Measurements from ENCODE around the gene CHRD. TPM values are rescaled to one million over a fixed set of nuclear protein-coding genes. Genes with fewer than 3 reads are reported as not detected.

CHRD gene
- total and polyA plus RNA-seq, 10 of the 15 experiments (the other 5 are each of a cell fraction or from before 2014, with no cell fraction given), result not detected

GRCh38 chr3:184352897-184353545 lies 26.8 kb upstream of the CHRD start:
- TF ChIP-seq FOXM1 (IDR thresholded peaks at IDR 0.05; ENCODE audit: low read depth, low read length), result no peak
- no peak for TF ChIP-seq IRF5 (IDR thresholded peaks at IDR 0.05; ENCODE audit: borderline replicate concordance)
- no peak for TF ChIP-seq PRDM15 (CRISPR knock-in tag; IDR thresholded peaks at IDR 0.05)
- no peak for TF ChIP-seq ZNF687 (IDR thresholded peaks at IDR 0.05)
- TF ChIP-seq ZNF622 (IDR thresholded peaks at IDR 0.05), result no peak
- TF ChIP-seq, protein P1, sequence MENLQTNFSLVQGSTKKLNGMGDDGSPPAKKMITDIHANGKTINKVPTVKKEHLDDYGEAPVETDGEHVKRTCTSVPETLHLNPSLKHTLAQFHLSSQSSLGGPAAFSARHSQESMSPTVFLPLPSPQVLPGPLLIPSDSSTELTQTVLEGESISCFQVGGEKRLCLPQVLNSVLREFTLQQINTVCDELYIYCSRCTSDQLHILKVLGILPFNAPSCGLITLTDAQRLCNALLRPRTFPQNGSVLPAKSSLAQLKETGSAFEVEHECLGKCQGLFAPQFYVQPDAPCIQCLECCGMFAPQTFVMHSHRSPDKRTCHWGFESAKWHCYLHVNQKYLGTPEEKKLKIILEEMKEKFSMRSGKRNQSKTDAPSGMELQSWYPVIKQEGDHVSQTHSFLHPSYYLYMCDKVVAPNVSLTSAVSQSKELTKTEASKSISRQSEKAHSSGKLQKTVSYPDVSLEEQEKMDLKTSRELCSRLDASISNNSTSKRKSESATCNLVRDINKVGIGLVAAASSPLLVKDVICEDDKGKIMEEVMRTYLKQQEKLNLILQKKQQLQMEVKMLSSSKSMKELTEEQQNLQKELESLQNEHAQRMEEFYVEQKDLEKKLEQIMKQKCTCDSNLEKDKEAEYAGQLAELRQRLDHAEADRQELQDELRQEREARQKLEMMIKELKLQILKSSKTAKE (IDR thresholded peaks at IDR 0.05; ENCODE audit: low read depth, poor library complexity, severe bottlenecking), result no peak
- TF ChIP-seq, protein P2, sequence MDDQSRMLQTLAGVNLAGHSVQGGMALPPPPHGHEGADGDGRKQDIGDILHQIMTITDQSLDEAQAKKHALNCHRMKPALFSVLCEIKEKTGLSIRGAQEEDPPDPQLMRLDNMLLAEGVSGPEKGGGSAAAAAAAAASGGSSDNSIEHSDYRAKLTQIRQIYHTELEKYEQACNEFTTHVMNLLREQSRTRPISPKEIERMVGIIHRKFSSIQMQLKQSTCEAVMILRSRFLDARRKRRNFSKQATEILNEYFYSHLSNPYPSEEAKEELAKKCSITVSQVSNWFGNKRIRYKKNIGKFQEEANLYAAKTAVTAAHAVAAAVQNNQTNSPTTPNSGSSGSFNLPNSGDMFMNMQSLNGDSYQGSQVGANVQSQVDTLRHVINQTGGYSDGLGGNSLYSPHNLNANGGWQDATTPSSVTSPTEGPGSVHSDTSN (IDR thresholded peaks at IDR 0.05; ENCODE audit: insufficient replicate concordance, low read depth, low read length), result no peak
- no peak for ATAC-seq
- Histone ChIP-seq H3K4me1 (ENCODE audit: control insufficient read depth, insufficient read depth, low read length) (no peaks in the 10 kb centered on the region), H2AFZ (ENCODE audit: control insufficient read depth, low read depth, low read length) (no peak overlapping the region), H4K20me1 (ENCODE audit: control insufficient read depth, insufficient read depth) (no peaks in the 10 kb centered on the region), H3K27me3 (replicated peaks in 1 of 2; ENCODE audit: control insufficient read depth in 2 of 2, insufficient read depth in 2 of 2, low read length in 1 of 2) (no peaks in the 10 kb centered on the region), H3K4me3 (no peak overlapping the region), H3K9ac (ENCODE audit: control insufficient read depth, insufficient read depth, low read length) (no peak overlapping the region), H3K4me2 (ENCODE audit: control insufficient read depth, insufficient read depth) (no peak overlapping the region), H3K27ac (ENCODE audit: control insufficient read depth, insufficient read depth) (no peak overlapping the region), H3K9me3 (replicated peaks; ENCODE audit: control insufficient read depth, insufficient read depth, low read length) (no peaks in the 10 kb centered on the region), H3K36me3 (ENCODE audit: control insufficient read depth in 2 of 2, insufficient read depth in 2 of 2, low read length in 1 of 2) (no peaks in the 10 kb centered on the region), H3K79me2 (ENCODE audit: control insufficient read depth, insufficient read depth, low read length) (no peaks in the 10 kb centered on the region)
- no TSS peak for BruUV-seq (replicated peaks)
- WGBS (ENCODE audit: insufficient coverage, insufficient replicate concordance, low lambda C conversion rate, missing lambda C conversion rate), result 61% methylated on average over 11 of the region's 11 CpGs
- POLR2A ChIA-PET, result no interaction called here
- intact Hi-C loops (cut with micrococcal nuclease; ENCODE audit: unreplicated experiment) (no loop called here), in situ Hi-C loops (cut with MboI) (no loop called here)
- no peak for DNase-seq (ENCODE audit: low read depth, low spot score)
- SMC1A ChIA-PET (ENCODE audit: uncharacterized antibody, unreplicated experiment), result no interaction called here
- RAD21 ChIA-PET (ENCODE audit: unreplicated experiment), result interaction anchor here (1.2 to 2.6 kb wide), 2 partner anchors 19 to 161 kb away, joined by 9 to 11 read pairs; no protein-coding TSS in a partner anchor
- FAIRE-seq, result no peak
- CTCF ChIA-PET, result interaction anchor here (0.5 to 3.7 kb wide), 13 partner anchors 8 to 872 kb away, joined by 3 to 26 read pairs (median 3); no protein-coding TSS in a partner anchor

Data from GM12878 (cell line).